ENCODE results near the gene KRT3.
"Not testable (repeated sequence)": the region's sequence is repeated elsewhere in the genome, so short reads cannot be mapped to it uniquely, and the experiment has no call there.

KRT3 gene

DNA sequence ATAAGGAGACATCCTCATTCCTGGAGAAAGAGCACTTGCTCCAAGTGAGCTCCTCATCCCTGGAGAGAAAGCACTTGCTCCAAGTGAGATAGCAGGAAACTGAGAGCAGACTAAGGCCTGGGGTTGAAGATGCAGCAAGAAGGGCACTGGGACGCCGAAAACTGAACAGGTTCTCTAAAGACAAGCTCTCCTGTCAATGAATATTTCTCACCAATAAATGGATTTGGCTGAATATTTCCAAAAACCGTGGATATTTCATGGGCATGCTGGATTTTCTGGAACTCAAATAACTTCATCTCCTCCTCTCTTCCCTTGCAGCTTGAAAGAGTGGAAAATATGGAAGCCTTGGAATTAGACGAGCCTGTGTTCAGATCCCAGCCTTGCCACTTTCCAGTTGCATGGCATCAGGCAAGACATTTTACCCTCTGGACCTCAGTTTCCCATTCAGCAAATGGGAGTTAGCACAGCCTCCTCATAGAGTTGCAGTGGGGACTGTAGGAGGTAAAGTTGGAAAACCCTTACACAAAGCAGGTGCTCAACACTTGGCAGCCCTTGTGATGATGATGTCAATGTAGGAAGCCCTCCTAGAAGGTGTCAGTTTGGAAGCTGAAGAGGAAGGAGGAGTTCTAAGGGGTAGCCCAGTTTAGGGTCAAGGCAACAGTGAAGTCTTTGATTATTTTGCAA lies 14.4 kb downstream of the KRT3 start:
- DNase-seq (ENCODE audit: low read depth in 2 of 2) = no peak

DNA sequence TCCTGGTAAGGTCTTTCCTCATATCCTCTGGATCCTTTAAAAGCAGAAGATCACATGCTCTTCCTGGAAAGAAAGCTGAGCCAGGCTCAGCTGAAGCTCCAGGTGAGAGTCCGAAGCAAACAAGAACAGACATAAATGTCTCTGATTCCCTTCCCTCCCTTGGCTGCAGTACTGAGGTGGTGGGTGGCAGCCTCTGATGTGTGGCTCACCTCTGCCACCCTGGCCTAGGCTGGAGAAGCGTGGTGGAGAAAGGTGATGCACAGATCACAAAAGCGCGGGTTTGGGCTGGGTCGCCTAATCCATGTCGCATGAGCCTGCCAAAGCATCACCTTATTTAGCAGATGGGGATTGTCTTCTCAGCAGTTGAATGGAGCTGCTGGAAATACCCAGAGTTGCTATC lies 16.0 kb downstream of the KRT3 start:
- no peak for DNase-seq (ENCODE audit: low read depth in 2 of 2)

DNA sequence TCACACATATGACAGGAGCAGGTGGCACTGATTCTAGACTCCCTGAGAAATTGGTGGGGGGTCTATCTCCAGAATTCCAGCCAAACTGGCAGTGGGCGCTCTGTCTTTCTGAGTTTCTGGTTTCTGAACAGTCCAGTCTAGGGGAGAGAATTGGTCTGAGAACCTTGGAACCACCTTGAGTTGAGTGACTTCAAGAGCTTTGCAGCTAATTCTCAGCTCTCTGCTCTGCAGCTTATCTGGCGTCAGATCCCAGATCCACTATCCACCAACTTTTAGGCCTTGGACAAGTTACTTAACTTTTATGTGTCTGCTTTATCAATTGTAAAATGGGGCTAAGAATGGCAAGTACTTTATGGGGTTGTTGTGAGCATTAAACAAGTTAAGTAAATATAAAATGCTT lies 17.1 kb downstream of the KRT3 start:
- no peak for DNase-seq (ENCODE audit: low read depth in 2 of 2)

DNA sequence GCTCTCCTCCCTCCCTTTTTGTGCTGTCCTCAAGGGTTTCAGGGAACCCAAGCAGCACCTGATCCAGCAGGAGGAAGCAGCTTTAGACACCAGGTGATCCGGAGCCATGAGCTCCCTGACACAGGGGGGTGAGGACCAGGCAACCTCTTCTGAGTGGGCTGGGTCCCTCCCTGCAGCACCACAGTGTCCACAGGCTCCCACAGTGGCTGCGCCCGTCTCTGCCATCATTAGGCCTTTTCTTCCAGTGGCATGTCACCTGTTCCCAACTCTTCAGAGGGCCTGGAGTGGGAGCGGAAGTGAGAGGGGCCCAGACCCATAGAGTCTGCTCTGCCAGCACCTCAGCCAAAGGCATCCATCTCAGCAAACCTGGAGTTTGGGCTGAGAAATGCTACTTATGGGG lies 18.4 kb downstream of the KRT3 start:
- DNase-seq (ENCODE audit: low read depth in 2 of 2) = no peak

DNA sequence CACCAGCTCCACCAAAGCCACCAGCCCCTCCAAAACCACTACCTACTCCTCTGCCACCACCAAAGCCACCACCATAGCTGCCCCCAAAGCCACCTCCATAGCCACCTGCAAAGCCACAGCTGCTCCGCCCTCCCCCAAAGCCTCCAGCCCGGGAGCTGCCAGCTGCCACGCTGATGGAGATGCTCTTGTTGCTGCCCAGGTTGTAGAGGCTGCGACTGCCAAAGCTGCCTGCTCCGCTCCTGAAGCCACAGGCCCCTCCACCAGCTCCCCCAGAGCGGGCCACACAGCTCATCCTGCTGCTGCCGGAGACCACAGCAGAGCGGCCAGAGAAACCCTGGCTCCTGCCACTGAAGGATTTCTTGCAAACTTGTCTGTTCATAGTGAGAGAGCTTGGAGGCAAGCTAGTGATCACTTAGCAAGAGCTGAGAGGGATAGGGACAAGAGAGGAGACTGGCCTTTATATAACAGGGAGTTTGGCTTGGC lies 19.0 kb downstream of the KRT3 start, which contains the start of gene KRT76:
TSS of gene KRT76 (minus strand) at position 433 of the 483 bp plus-strand sequence. CDS start at position 379, 54 bp downstream.
- no peak for DNase-seq (ENCODE audit: low read depth in 2 of 2)

DNA sequence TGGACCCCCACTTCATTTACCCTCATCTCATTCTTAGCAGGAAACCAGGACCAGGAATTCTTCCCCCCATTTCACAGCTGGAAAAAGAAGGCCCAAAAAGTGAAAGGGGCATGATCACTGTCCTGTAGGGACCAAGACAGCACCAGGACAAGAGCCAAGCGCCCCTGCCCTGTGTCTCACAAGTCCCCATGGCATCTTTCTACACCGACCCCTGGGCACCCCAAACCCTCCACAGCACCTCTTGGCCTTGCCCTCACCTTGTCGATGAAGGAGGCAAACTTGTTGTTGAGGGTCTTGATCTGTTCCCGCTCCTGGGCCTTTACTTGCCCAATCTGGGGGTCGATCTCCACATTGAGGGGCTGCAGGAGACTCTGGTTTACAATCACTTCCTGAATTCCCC lies 19.5 kb downstream of the KRT3 start:
- DNase-seq (ENCODE audit: low read depth in 2 of 2) = no peak

DNA sequence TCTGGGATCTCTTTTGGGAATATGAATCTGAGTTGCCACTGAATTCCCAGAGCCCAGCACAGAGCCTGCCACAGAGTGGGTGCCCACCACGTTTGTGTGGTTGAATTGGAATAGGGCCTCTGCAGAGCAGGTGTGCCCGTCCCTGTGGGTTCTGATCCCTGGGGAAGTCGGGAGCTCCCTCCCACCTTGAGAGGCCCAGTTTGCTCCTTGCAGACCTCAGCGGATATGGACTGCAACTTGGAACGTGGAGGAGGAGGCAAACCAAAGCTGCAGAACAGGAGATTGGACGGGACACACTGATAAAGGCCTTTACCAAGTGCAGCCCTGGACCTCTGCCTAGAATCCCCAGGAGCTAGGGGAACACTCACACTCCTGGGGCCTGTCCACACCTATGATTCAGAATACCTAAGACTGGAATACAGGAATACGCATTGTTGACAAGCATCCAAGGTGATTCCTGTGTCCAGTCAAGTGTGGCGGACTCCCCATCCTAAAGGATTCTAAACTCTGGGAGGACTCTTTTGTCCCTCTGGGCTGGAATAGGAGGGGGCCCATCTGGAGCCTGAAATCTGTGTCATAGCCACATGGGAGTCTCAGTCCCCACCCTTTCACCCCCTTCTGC lies 21.2 kb downstream of the KRT3 start:
- no peak for DNase-seq (ENCODE audit: low read depth in 2 of 2)

DNA sequence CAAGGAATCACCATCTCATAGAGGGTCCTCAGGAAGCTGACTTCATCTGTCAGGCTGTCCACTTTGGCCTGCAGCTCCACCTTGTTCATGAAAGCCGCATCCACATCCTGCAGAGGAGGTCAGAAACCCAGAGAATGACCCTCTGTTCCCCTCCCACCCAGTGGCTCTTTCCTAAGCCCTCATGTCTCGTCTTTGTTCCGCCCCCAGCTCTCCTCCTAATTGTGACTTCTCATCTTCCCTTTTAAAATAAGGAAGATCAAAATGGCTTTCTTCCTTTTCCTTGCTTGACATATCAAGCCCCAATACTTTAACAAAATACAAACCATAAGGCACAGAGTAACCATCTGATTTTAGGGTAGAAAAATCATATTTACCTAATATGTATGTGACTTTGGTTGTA lies 23.1 kb downstream of the KRT3 start:
- DNase-seq (ENCODE audit: low read depth in 2 of 2) = no peak

DNA sequence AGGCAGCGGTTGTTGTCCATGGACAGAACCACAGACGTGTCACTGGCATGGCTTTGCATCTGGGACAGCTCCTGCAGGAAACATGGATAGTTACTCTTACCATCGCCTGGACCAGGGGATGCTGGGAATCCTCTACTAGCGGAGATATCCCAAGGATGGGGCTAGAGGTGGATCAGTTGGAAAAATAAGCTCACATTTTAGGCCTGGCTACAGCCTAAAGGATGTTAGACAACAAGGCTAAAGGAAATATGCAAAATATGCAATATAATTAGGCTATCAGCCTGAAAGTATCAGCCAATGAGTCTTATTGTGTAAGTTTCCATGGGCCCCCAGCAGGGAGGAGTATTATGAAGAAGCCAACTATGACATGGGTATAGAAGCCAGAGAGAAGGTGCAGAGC lies 23.7 kb downstream of the KRT3 start:
- DNase-seq (ENCODE audit: low read depth in 2 of 2) = no peak

DNA sequence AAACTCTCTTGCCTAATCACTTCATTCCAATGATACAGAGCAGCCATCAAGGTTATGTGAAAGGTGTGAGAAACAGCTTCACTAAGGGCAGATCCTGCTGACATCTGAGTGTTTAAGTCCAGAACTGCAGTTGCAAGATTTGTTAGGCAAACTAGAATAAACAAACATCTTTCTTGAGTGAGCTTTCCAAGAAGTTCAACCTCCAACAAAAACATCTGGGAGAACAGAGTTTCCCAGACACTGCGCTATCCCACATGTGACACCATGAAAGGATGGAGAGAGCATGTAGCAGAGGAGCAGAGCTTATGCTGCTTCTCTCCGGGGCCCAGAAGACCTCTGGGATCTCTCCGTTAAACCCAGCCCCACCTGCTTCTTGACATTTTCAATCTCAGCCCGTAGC lies 24.4 kb downstream of the KRT3 start:
- no peak for DNase-seq (ENCODE audit: low read depth in 2 of 2)

DNA sequence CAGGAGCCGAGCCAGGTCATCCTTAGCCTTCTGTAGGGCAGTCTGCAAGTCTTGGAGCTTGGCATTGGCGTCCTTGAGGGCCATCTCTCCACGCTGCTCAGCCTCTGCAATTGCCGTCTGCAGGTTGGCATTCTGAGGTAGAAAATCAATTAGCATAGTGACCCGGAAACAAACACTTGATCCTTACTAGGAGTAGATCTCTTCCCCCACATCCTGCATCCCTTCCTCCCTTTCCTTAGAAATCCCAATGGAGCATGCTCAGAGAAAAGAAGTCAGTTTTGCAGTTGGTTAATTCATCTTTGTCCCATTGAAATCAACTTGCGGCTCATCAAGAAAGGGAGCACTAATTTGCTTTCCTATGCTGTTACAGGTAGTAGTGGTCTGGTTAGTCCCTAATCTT lies 24.8 kb downstream of the KRT3 start:
- no peak for DNase-seq (ENCODE audit: low read depth in 2 of 2)

DNA sequence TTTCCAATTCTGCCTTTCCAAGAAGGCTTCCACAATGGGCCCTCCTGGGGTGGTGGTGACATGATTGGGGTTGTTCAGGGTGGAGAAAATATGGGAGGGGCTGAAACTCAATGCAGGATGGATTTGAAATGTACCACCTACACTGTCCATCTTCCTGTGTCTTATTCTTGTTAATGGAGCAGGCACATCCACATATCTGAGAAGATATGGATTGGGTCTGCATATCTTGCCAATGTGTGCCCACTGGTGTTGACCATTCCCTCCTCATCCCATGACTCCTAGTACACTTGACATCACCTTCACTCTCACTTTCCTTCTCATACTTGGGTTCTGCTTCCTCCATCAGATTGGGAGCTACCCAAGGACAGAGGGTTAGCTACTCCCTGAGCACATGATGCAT lies 26.0 kb downstream of the KRT3 start:
- DNase-seq (ENCODE audit: low read depth in 2 of 2) = no peak

DNA sequence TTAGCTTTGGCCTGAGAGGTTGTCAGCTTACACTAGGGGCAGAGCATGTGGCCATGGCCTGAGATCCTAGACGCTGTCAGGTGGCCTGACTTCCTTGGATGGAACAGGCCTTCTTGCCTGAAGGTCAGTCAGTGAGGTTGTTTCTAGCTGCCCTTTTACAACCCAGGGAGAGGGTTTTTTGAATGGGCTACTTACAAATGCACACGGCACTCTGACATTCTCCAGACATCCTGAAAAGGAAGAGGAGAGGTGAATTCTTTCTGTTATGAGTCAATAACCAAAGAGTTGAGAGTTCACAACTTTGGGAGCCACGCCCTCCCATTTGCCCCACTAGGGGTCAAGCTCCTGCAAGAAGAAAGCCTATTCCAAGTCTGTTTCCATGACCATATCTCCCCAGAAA lies 26.6 kb downstream of the KRT3 start:
- no peak for DNase-seq (ENCODE audit: low read depth in 2 of 2)

DNA sequence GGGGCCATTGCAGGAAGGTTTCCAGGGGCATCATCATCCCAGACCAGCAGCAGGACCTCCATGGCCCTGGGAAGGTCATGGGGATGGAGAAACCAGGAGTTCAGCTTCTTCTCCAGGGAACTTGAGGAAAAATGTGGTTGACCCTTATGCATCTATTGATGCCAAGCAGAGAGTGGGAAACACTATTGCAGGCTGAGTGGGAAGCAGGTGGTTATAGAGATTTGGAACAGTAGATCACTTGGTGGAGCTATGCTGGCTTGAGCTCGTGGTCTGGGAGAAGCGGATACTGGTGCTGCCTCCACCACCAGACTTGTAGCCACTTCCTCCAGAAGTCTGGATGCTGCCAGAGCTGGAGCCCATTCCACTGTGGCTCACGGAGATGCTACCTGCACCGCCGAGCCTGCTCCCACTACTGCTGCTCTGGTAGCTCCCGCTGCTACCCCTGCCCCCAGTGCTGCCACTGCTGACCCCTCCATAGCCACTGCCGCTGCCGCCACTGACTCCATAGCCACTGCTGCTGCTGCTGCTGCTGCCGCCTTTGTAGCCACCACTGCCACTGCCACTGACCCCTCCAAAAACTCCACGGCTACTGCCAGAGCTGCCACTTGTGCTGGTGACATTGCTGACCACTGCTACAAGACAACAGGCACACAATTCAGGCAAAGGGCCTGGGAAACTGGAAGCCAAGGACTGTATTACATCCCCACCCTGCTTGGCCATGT lies 27.3 kb downstream of the KRT3 start:
- DNase-seq (ENCODE audit: low read depth in 2 of 2) = no peak

DNA sequence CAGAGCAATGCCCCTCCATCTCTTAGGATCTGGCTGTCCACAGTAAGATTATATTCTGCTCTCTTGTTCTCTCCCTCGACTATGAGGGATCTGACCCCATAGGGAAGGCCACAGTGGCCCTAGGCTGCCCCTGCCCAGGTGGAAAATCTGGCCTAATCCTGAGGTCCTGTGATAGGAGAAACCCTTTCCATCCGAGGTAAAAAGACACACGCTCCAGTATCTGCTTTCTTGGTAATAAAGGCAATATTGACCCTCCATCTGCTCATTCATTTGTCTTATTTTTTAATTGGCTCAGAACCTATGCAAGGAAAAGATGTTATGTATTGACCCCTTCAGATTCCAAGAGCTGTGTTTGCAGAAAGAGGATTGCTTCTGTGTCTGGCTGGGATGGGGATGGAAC lies 28.5 kb downstream of the KRT3 start:
- no peak for DNase-seq (ENCODE audit: low read depth in 2 of 2)

DNA sequence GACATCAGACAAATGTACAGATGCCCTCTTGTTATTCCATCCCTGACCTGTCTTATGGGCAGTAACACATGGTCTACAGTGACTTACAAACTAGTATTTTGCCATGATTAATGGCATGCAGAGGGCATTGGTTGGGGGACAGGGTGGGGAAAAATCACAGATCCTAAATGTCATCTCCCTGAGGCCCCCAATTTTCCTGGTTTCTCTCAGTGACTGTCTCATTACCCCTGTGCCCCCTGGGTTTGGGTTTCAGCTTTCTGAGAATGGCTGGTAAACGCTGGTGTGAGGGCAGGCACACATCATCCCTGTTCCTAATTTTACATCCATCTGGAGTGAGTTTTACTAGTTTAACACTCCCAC lies 28.9 kb downstream of the KRT3 start:
- DNase-seq (ENCODE audit: low read depth in 2 of 2) = no peak

DNA sequence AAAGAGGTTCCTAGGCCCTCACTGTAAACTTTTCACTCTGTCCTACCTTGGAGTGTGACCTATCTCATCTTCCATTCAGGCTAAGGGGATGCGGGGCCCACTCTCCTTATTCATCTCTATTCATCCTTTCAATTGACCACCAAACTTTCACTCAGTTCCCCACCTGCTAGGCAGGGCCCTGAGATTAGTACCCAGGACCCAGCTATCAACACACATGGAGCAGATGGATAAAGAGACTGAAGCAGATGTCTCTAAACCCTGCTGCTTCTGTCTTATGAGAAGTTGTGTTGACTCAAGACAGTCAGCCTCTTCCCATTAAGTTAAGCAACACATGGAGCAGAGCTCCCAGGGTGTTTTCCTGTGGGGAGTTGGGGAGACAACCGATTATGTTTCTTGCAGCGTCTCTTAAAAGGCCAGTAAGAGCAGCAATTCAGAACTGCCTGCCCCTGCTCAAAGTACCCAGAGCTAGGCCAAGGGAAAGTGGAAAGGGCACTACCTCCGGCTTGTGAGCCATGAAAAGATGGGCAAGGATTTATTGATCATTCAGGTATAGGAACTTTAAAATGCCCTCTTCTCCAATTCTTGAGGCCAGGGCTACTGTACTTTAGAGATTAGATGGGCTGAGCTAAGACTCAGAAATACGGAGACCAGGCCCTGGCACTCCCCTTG lies 29.4 kb downstream of the KRT3 start:
- no peak for DNase-seq (ENCODE audit: low read depth in 2 of 2)

DNA sequence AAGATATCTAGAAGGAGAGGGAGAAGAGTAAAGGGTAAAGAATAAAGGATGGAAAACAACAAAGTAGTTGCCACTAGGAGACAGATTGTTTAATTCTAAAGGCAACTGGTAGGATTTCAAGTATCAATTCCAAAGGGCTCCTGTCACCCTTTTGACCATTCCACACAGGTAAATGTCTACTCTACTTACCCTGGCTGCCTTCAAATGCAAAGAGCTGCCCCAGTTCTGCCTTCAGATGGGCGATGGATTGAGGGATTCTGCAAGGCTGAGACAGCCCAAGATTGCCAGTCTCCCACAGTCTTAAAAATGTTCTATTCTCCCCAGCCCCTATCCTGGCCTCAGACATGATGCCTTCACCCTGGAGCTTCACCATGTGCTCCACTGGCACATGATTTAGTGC lies 30.2 kb downstream of the KRT3 start:
- DNase-seq (ENCODE audit: low read depth in 2 of 2) = no peak

DNA sequence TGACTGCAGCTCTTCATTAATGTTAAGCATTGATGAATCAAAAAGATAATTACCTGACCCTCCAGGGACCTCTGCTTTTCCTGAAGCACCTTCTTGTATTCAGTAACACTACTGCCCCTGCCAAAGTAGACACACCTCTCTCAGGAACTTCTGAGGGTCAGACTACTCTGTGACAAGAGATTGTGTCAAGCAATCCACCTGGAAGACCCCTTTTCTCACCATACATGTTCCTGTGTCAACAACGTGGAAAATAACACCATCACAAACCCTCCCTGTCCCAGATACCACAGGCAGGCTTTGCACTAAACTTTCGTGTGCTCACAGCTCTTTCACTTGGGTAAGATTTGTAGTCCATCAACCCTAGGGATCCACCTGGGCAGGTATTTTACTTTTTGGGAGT lies 31.9 kb downstream of the KRT3 start:
- DNase-seq (ENCODE audit: low read depth in 2 of 2) = no peak

DNA sequence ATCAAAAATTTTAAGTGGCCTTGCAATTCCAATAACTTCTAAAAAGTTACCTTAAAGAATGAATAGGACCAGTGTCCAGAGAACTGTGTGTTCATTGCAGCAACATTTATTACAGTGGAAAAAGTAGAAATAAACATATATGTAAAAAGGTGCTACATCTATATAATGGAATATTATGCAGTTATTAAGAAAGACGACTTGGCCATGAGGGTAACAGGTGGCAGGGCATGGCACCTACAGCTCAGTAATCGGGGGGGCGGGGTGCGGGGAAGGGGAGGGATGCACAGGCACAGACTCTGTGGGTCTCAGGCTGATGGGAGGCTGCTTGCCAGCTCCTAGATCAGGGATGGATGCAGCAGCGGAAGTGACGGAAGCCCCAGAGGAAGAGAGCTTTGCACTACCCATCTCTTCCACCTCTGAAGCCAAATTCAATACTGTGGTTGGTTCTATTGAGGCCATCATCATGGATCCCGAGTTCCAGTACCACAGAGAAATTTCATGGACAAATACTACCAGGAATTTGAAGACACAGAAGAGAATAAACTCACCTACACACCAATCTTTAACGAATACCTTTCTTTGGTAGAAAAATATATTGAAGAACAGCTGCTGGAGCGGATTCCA lies 32.8 kb downstream of the KRT3 start:
- no peak for DNase-seq (ENCODE audit: low read depth in 2 of 2)

DNA sequence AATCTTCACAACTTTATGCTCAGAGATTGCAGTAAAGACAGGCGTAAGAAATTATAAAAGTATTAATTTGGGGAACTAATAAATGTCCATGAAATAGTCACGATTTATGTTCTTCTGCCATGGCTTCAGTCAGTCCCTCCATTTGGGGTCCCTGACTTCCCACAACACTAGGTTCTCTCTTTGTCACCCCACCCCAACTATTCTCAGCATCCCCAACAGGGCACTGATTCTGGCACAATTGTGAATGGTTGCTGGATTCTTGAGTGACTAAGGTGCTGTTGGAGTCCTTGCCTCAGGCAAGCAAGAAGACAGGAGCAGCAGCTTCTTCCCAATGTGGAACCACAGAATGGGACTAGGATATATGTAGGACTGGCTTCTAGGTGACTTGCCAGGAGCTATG lies 34.1 kb downstream of the KRT3 start:
- DNase-seq (ENCODE audit: low read depth in 2 of 2) = no peak

DNA sequence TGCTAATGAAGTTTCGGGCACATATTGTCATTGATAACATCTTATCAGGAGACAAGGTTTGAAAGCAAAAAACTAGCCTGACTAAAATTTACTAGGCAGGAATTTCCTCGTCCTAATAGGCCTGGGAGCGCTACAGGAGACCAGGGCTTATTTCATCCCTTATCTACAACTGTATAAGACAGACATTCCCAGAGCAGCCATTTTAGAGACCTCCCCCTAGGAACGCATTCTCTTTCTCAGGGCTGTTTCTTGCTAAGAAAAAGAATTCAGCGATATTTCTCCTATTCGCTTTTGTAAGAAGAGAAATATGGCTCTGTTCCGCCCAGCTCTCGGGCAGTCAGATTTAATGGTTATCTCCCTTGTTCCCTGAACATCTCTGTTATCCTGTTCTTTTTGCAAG lies 34.7 kb downstream of the KRT3 start:
- DNase-seq (ENCODE audit: low read depth in 2 of 2) = not testable (repeated sequence)
